Measurements from ENCODE around the gene SPTLC1.
"Not testable (repeated sequence)": the region's sequence is repeated elsewhere in the genome, so short reads cannot be mapped to it uniquely, and the experiment has no call there.

Gene SPTLC1, protein sequence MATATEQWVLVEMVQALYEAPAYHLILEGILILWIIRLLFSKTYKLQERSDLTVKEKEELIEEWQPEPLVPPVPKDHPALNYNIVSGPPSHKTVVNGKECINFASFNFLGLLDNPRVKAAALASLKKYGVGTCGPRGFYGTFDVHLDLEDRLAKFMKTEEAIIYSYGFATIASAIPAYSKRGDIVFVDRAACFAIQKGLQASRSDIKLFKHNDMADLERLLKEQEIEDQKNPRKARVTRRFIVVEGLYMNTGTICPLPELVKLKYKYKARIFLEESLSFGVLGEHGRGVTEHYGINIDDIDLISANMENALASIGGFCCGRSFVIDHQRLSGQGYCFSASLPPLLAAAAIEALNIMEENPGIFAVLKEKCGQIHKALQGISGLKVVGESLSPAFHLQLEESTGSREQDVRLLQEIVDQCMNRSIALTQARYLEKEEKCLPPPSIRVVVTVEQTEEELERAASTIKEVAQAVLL

DNA sequence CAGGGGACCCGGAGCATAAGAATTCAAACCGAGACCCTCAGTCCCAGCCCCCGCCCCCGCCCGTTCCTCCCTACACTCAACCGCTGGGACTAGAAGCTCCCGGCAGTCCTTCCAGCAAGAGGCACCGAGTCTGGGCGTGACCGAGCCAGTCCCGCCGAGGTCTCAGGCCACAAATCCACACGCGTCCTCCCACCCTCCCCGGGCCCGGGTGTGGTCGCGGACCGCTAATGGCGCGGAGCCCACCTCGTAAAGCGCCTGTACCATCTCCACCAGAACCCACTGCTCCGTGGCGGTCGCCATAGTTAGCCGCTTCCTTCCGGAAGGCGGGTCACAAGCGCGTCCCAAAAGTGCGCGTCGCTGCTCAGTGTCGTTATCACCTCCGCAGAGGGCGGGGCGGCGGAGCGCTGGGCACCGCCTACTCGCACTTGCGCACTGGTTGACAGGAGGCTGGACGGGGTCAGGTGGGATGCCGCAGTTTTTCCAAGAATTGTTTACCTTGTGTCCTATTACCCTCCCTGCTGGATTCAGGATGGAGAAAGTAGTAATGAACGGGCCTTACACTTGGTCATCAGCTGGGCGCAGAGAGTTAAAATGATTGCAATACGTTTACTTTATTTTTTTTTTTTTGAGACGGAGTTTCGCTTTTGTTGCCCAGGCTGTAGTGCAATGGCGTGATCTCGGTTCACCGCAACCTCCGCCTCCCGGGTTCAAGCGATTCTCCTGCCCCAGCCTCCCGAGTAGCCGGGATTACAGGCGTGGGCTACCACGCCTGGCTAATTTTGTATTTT, at the start of gene SPTLC1:
Gene SPTLC1, minus strand, starts transcription at position 343 of the 788 bp plus-strand sequence. Its CDS starts 43 bp downstream, at position 300.
- peak; percentile 90 for DNase-seq

DNA sequence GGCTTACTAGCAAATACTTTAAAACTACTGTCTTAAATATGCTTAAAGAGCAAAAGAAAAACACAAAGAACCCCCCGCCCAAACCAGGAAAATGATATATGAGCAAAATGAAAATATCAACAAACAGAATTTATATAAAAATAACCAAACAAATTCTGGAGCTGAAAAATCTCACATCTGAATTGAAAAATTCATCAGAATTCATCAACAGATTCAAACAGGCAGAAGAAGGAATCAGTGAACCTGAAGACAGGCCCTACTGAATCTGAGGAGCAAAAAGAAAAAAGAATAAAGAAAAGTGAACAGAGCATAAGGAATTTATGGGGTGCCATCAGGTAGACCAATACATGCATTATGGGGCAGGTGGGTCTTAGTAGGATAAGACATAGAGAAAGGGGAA, 49.8 kb upstream of the SPTLC1 start:
- no peak for DNase-seq

DNA sequence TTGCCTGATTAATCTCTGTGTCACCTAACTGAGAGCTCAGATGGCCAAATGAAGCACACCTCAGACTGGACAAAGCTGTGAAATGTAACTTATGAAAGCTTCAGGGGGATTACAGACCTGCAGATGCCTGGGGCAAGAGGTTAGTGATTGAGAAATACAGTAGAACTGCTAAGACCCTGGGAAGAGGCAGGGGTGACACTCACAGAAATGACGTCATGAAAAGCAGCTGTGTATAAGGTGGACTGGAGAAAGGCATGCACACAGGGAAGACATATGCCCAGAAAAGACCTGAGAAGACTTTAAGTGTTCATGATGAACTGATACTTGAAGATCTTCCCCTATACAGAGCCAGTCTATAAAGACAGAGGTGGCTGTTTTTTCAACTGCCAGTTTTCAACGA, 49.3 kb upstream of the SPTLC1 start:
- no peak for DNase-seq

DNA sequence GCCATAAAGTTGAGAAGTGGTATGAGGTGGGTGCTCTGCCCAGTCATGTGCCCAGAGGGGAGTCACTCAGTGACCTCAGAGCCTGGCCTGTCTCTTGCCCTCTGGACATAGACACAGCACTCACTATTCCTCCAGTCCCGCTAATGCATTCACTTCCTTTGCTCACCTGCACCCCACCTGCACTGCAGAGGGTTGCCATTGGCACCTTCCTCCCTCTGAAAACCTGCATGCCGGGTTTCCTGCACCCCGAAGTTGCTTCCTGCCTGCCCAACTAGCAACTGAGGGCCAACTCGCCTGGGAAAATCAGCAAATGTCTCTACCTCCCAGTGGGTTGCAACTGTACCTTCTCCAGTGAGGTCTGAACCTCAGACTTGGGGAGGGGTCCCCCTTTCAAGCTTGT, 48.1 kb upstream of the SPTLC1 start:
- DNase-seq: no peak

DNA sequence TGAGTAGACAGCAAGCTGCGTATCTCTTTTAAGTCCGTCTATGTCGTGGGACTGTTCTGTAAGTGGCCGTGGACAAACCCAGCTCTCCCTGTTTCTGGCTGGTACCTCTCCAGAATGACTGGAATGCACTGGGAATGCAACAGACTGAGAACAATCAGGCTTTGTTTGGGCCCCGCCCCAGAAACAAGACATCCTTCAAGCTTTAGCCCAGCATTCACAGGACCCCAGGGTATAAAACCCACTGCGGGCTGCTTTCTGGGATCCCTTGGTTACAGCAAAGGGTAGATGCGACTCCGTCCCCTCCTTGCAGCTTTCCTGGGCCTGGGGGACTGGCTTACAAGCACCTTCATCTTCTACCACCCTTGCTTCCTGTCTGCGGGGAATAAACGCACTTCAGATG, 45.6 kb upstream of the SPTLC1 start:
- no peak for DNase-seq

DNA sequence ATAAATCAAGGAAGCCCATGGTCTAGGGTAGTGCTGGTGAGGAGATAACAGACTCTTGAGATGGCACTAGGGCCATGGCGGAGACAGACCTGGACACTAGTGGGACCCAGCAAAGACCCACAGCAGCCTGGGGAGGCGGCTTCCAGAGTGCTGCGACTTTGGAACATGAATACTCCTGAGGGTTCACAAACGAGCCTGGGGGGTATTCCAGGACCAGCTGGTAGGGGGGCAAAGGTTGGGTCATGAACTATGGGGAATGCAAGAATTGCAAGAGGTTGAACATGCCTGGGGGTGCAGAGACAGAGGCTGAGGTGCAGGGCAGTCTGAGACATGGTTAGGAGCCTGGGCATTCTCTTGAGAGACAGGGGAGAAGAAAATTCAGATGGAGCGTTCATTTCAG, 43.8 kb upstream of the SPTLC1 start:
- no peak for DNase-seq

DNA sequence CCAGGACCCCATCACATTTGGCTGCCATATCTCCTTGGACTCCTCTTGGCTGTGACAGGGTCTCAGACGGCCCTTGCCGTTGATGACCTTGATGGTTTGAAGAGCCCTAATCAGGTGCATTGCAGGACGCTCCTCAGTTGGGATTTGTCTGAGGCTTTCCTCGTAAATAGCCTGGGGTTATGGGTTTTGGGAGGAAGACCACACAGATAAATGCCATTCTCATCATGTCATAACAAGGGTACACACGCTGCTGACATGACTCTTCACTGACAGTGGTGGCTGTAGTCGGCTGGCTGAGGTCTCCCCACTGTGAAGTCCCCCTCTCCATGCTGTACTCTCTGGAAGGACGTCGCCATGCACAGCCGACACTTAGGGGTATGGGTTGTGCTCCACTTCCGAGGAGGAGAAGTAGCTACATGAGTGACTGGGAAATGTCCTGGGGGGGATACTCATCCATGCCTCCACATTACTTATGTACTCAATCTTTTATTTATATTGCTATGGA, 42.9 kb upstream of the SPTLC1 start:
- DNase-seq: no peak

DNA sequence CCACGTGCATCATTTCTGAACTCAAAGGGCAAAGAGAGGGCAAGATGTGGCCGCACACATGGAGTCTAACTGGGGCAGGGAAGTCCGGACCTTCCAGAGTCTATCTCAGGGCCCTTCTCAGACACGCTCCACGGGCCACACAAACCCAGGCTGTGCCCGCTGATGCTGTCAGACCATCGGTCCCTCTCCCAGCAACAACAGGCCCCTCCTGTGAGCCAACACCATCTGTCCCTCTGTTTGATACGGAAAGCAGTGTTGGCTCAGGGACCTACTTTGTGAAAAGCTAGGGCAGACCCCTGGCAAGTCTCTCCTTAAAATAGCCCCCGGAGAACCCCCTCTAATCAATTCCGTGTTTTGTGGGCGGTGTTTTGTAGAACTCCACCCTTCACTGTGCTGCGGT, 40.5 kb upstream of the SPTLC1 start:
- DNase-seq: not testable (repeated sequence)

DNA sequence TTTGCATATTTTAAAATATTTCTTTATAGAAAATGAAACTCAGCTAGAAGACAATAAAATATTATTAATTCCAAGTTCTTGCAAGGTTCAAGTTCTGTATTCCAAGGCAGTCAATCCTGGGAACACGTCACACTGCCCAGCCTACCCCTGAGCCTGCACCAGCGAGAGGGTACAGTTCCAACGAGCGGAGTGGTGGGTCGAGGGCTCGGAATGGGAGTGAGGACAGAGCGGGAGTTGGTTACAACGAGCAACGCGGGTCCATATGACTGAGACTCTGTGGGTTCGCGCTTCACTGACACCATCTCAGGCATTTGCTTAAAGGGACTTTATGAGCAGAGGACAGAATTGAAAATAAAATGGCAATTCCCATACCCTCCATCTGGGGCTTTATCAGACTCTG, 40.0 kb upstream of the SPTLC1 start:
- DNase-seq: no peak

DNA sequence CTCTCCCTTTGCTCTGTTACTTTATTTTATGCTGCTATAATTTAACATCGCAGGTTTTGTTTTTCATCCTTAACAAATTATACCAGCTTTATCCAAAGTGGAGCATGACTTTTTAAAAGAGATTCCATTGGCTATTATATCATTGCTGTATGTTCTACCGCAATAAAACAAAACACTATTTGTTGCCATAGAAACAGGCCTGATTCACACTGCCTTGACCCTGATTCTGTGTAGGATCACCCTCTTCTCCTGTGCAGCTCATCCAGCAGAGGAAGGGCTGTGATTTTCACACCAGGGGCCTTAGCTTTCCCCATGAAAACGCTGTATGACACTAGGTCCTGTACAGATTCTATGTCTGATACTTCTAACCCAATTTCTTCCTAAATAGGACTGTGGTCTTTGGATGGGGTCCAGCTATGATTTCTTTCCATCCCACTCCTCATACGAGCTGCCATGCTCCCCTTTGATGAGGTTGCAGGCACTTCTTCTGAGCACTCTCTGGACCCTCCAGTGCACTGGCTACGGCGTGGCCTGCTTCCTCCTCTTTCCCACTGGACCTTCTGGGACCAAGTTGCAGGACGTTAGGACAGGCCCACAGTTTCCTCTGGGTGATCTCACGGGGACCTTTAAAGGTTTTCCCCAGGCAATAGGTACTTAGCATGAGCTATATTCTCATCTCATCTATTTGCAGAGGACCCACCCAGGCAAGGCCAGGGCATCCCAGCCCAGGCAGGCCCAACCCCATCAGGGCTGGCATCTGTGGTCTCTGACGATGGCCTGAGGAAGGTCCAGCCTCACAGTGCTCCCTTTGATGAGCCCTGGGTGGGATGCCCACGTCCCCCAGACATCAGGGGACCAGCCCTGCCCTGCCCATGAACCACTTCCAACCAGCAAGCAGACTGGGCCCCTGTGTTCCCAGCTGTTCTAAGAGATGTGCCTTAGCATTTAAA, 38.5 kb upstream of the SPTLC1 start:
- DNase-seq: not testable (repeated sequence)

DNA sequence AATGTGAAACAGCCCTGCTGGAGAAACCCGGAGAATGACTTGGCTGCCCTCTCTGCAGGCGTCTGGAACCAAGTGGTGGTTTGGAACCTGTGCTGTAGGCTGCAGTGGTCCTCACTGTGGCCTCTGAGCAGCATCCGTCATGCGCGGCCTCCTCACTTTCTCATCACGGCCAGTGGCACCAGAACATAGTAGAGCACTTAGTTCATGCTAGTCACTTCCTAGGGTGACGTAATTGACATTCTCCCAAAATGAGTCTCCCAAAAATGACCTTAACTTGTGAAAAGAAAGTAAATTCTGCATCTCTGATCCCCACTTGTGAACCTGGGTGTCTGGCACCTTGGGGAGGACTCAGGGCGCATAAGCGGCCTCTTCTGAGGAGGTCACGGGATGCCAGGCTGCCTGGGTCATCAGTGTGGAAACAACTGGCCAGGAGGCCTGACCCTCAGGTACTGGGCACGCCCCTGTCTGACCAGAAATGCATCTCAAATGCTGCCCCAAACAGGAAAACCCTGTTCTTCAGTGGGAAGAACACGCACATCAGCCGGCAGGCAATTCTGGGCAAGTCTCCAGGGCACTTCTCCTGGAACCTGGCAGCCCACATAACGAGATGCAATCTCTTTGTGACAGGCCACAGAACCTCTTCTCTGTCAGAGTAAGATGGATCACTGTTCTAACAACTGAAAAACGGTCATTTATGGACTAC, 36.6 kb upstream of the SPTLC1 start:
- peak; percentile 57 for DNase-seq

DNA sequence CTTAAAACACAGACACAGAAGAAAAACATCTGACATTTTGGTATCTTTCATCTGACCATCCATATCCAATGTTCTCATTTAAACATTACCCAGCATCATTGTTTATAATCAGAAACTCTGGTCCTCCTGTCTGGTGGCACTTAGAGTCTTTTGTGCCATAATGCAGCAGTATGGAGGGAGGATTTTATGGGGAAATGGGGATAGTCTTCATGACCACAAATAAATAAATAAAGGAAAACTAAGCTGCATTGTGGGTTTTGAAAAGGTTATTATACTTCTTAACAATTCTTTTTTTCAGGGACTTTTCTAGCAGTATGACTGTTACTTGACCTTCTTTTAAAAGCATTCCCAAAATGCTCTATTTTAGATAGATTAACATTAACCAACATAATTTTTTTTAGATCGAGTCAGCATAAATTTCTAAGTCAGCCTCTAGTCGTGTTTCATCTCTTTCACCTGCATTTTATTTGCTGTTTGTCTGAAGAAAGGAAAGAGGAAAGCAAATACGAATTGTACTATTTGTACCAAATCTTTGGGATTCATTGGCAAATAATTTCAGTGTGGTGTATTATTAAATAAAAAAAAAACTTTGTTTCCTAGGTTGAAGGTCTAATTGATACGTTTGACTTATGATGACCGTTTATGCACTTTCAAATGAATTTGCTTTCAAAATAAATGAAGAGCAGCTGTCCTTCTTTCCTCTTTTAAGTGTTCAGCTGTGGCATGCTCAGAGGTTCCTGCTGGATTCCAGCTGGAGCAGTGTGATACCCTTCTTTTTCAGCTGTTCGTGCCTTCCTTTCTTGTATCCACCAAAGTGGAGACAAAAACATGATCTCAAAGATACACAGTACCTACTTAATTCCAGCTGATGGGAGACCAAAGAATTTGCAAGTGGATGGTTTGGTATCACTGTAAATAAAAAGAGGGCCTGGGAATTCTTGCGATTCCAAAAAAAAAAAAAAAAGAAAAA, 35.6 kb upstream of the SPTLC1 start:
- not testable (repeated sequence) for DNase-seq

DNA sequence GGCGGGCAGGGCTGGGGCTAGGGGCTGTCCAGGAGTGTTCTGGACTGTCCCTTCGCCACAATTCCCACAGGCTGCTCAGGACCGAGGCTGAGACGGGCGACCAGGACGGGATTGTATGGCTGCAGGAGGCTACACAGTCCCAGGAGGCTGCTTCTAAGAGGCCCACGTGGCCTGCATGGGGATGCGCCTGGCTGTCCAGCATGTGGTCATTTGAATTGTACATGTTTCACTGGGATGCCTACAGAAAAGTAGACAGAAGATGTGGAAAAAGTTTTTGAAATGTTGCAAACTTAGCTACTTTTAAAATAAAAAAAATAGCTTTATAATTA, 32.6 kb upstream of the SPTLC1 start:
- no peak for DNase-seq

DNA sequence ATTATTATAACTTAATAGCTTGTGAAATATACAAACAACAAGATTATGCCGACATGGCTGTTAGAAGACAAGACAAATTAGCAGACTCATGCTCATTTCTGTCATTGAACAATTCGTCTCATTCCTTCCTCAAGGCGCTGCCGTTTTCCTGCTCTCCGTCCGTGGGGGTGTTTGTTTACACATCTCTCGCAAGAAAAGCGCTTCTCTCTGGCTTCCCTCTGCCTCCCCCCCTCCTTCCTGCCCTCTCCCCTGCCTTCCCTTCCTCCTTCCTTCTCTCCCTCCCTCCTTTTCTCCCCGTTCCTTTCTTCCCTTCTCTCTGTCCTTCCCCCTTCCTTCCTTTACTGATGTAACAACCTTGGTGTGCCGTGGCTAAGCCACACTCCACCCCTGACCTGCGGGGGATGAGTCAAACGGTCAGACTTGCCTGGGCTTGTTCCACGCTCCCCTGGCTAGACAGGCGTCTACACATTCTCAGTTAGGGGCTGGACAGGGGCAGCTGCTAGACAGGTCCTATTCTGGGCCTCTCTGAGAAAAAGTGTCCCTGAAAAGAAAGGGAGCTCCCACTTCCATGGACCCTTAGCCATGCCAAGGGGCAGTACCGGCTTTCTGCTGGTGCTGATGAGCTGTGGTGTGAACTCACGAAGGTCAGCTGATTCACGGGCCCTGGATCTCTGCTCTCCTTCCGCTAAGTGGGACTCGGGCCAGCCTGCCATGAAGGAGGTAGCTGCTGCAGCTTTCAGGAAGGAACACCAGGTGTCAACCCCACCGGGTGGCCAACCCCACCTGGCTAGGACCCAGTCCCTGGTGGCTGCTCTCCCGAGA, 32.0 kb upstream of the SPTLC1 start:
- DNase-seq: peak; percentile 83

DNA sequence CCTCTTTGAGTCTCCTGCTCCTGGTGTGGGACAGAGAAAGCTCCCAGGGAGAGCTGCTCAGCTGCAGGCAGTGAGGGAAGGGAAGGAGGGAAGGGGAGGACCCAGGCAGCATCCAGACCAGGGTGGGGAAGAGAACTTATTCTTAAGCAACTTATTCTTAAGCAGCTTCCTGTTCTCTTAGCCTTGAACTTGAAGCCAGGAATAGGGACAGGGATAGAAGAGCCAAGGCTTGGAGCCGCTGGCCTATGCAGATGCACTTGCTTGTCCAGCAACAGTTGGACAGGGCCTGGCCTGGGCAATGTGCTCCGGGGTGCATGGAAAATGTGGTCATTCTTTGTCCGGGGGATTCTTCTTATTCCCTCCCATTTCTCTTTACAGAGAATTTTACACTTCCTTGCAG, 31.4 kb upstream of the SPTLC1 start:
- peak; percentile 19 for DNase-seq

DNA sequence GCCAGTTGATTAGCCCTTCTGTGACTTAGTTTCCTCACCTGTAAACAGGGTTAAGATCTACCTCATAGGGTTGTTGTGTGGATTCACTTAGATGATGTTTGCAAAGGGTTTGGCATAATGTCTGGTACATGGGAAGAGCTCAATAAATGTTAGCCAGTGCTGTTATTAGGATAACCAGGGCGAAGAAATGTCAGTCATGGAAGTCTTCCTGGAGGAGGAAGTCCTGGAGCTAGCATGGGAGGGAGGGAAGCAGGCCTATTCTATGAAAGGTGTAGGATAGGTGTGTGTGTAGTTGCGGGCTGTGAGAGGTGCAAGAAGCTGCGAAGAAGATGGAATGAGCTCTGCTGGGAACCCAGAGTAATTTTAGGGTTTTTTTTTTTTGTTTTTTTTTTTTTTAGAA, 30.6 kb upstream of the SPTLC1 start:
- DNase-seq: not testable (repeated sequence)

DNA sequence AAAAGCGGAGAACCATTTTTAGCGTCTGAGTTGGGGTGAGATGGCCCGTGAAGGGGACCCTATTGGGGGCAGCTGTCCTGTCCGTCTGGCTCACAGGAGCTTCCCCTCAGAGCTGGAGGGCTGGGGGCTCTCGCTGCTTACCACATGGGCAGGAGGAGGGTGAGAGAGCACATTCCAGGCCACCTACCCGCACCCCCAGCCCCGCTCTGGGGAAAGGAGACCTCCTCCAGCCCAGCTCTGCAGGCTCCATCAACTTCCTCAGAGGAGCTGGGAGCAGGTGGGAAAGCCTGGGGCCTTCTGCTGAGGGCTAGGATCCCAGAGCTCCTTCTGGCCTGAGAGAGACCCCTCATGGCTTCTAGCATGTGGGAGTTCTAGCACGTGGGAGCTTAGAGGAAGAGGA, 27.1 kb upstream of the SPTLC1 start:
- DNase-seq: no peak

DNA sequence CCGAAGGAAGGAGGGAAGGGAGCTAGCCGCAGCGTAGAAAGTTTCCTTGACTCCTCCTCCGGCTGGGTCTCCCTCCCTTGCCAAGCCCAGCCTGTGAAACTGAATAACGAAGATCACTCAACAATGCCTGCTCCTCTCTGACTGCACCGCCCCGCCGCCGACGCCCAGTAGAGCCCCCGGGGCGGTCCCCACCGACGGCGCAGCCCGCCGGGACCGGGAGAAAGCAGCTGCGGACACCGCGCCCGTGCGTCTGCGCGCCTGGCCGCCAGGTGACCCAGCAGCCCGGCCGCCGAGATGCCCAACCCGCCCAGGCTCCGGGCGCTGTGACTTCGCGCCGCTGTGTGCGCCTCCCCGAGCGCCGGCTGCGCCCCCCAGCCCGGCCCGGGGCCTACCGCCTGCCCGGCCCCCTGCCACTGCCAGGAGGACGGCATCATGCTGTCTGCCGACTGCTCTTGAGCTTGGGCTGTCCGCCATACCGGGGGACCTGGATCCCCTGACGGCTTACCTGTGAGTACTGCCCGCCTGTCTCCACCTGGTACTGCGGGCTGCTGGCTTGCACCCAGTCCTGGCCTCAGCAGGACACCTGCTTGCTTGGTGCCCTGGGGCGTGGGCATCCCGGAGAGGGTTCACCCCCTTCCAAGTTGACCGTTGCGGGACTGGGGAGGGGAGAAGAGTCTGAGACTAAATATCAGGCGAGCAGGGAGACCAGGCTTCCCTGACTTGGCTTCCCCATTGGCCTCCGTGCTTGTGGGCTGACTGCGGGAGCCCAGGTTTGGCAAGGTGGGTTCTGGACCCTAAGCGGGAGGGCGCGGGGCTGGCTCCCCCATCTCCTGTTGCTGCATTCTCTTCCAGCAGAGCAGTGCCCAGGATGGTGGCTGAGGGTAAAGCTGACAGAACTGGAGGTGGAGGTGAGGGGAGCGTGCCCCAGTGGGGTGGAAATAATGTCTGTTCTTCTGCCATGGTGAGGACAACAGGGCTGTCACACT, 26.2 kb upstream of the SPTLC1 start:
- no peak for DNase-seq

DNA sequence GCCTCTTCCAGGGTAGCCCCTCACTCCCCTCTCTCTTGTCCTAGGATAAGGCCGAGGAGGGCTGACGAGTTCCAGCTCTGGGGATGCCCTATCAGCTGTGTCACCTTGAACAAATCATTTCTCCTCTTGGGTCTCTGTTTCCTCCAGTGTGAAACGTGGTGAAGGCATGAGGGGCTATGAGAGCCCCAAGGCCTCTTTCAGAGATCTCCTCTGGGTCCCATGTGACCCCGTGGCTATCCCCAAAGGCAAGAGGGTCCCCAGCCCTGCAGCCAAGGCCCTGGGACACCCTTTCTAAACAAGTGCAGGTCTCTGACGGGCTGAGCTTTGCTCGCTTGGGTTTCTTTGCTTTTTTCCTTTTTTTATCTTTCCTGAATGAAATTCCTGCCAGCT, 25.5 kb upstream of the SPTLC1 start:
- no peak for DNase-seq

Measured in GDM1 (cell line).